Umbilical cord (tissue), 2 donors: ENCODE results near the gene TMX3. TPM values are rescaled to one million over a fixed set of nuclear protein-coding genes. Genes with fewer than 3 reads are reported as not detected.

ENCODE experiments used
- DNase-seq: peaks from one replicate; pipeline ENCODE4 v3.0.0-alpha.2; 2015; ENCODE audit warnings: low spot score
- total RNA-seq: library from RNA; depleted of rRNA; stranded (reverse); fragments of >200 nt; gene quantifications from one replicate; pipeline ENCODE4 v1.2.3, GENCODE V29; 2014; ENCODE audit warnings: low replicate concordance; ENCODE audit not compliant: insufficient read depth

TMX3 gene
- total RNA-seq, 1 donor from 2014 or later: 42.1 TPM

GRCh38 chr18:68713131-68713530 is 1.8 kb downstream of the TMX3 start:
- no peak for DNase-seq

- DNase-seq: no peak
These were observed 7.3 kb downstream of the TMX3 start for GRCh38 chr18:68707646-68708045.

- no peak for DNase-seq
These were observed 9.8 kb downstream of the TMX3 start for GRCh38 chr18:68705119-68705518.

GRCh38 chr18:68703326-68703725 is 11.6 kb downstream of the TMX3 start:
- DNase-seq: no peak

- DNase-seq: no peak
These were observed 13.6 kb downstream of the TMX3 start for GRCh38 chr18:68701353-68701752.

GRCh38 chr18:68699043-68699442 is 15.9 kb downstream of the TMX3 start:
- DNase-seq: no peak

- DNase-seq: no peak
These were observed 18.0 kb downstream of the TMX3 start for GRCh38 chr18:68696937-68697336.

- DNase-seq: no peak
These were observed 20.6 kb downstream of the TMX3 start for GRCh38 chr18:68694316-68694715.

- no peak for DNase-seq
These were observed 21.7 kb downstream of the TMX3 start for GRCh38 chr18:68693091-68693815.

- no peak for DNase-seq
These were observed 35.4 kb downstream of the TMX3 start for GRCh38 chr18:68679528-68679927.

- DNase-seq: no peak
These were observed 38.0 kb downstream of the TMX3 start for GRCh38 chr18:68676913-68677312.

- peak; percentile 87 for DNase-seq
These were observed 47.8 kb downstream of the TMX3 start for GRCh38 chr18:68667121-68667520.

- DNase-seq: peak; percentile 69
These were observed 48.5 kb downstream of the TMX3 start for GRCh38 chr18:68666381-68666780.

- no peak for DNase-seq
These were observed 49.3 kb downstream of the TMX3 start for GRCh38 chr18:68665628-68666027.

GRCh38 chr18:68662754-68663153 is 52.2 kb downstream of the TMX3 start:
- DNase-seq: no peak

GRCh38 chr18:68660354-68661183 is 54.3 kb downstream of the TMX3 start:
- peak; percentile 53 for DNase-seq

- no peak for DNase-seq
These were observed 66.7 kb downstream of the TMX3 start for GRCh38 chr18:68648191-68648590.

- DNase-seq: no peak
These were observed 72.9 kb downstream of the TMX3 start for GRCh38 chr18:68642003-68642402.

GRCh38 chr18:68640861-68641260 is 74.0 kb downstream of the TMX3 start:
- DNase-seq: no peak

- DNase-seq: no peak
These were observed 76.3 kb downstream of the TMX3 start for GRCh38 chr18:68638613-68639012.

- no peak for DNase-seq
These were observed 87.1 kb downstream of the TMX3 start for GRCh38 chr18:68627812-68628211.
